Measurements from ENCODE around the gene TRABD2B.

Gene TRABD2B

DNA sequence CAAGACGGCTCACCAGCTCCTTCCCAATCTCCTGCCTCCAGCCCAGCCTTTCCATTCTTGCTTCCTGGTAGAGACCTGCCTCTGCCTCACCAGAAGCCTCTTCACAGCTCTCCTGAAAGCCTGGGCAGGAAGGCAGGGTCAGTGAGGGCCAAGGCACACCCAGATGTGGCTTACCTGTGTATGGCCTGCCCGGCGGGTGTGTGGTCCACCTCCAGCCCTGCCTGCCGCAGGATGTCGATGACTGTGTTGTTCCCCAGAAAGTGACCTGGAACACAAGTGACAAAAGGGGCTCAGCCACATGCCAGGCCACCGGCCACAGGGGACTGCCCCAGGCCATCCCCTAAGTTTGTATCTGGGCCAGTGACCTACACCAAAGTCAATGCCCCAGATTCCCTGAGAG, 218.9 kb downstream of the TRABD2B start:
- Histone ChIP-seq H3K4me1 (ENCODE audit: control insufficient read depth, insufficient read depth, low read length) (no peaks in the 10 kb centered on the region), H3K36me3 (ENCODE audit: control insufficient read depth in 2 of 2, insufficient read depth in 1 of 2, low read length in 2 of 2) (peaks cover 0 to 3% of the 10 kb centered on the region in 2 experiments; a peak in 1 of 3 replicates), H3K4me3 (ENCODE audit: low read depth, low read length) (no peak overlapping the region), H3K27ac (ENCODE audit: extremely low read depth, low read depth, low read length) (no peak overlapping the region), H3K9me3 (ENCODE audit: control insufficient read depth, insufficient read depth, low read depth, low read length) (no peaks in the 10 kb centered on the region)
- ChIA-PET CTCF (interaction anchor here (0.7 kb wide), 1 partner anchor 55 kb away, joined by 3 read pairs; no protein-coding TSS in a partner anchor), POLR2A (no interaction called here)
- TF ChIP-seq ZBTB26 (tag by site-specific recombination; optimal IDR thresholded peaks at IDR 0.05): no peak

DNA sequence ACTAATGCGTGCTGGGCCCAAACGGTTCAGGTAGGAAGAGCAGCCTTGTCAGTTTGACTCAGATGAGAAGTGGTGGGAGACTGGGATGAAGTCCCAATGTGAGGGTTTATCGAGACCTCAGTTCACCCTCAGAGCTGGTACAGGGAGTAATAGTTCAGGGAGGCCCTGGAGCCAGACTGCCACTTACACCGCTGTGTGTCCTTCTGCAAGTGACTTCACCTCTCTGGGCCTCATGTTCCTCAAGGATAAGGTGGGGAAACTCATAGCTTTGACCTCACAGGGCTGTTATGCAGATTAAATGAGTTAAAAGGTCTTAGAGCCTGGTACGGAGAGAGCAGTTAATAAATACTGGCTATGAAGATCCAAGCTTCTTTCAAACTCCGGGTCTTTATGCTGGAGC, 219.9 kb downstream of the TRABD2B start:
- Histone ChIP-seq H3K4me1 (ENCODE audit: control insufficient read depth, insufficient read depth, low read length) (no peaks in the 10 kb centered on the region), H3K27ac (ENCODE audit: extremely low read depth, low read depth, low read length) (no peak overlapping the region), H3K4me3 (ENCODE audit: low read depth, low read length) (no peak overlapping the region), H3K36me3 (ENCODE audit: control insufficient read depth in 2 of 2, insufficient read depth in 1 of 2, low read length in 2 of 2) (peaks cover 0 to 3% of the 10 kb centered on the region in 2 experiments; a peak in 1 of 3 replicates), H3K9me3 (ENCODE audit: control insufficient read depth, insufficient read depth, low read depth, low read length) (no peaks in the 10 kb centered on the region)
- CTCF ChIA-PET: interaction anchor here (0.7 kb wide), 1 partner anchor 9 kb away, joined by 3 read pairs; no protein-coding TSS in a partner anchor
- POLR2A ChIA-PET: no interaction called here
- TF ChIP-seq ZNF426 (tag by site-specific recombination; IDR thresholded peaks at IDR 0.05): no peak
- TF ChIP-seq ZFP37 (tag by site-specific recombination; IDR thresholded peaks at IDR 0.05): no peak
- no peak for TF ChIP-seq ZBTB6 (tag by site-specific recombination; IDR thresholded peaks at IDR 0.05)
- TF ChIP-seq SETDB1 (IDR thresholded peaks at IDR 0.05; ENCODE audit: insufficient read length, low read length): no peak
- no peak for TF ChIP-seq ZNF768 (tag by site-specific recombination; IDR thresholded peaks at IDR 0.05)
- no peak for TF ChIP-seq ZNF518A (tag by site-specific recombination; conservative IDR thresholded peaks at IDR 0.05; ENCODE audit: low read depth)
- TF ChIP-seq, protein P1, sequence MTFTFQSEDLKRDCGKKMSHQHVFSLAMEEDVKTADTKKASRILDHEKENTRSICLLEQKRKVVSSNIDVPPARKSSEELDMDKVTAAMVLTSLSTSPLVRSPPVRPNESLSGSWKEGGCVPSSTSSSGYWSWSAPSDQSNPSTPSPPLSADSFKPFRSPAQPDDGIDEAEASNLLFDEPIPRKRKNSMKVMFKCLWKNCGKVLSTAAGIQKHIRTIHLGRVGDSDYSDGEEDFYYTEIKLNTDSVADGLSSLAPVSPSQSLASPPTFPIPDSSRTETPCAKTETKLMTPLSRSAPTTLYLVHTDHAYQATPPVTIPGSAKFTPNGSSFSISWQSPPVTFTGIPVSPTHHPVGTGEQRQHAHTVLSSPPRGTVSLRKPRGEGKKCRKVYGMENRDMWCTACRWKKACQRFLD (tag by site-specific recombination; IDR thresholded peaks at IDR 0.05): no peak
- TF ChIP-seq ZNF423 (tag by site-specific recombination; IDR thresholded peaks at IDR 0.05): no peak
- no peak for TF ChIP-seq ZNF654 (tag by site-specific recombination; IDR thresholded peaks at IDR 0.05; ENCODE audit: low read depth)
- TF ChIP-seq, protein P2, sequence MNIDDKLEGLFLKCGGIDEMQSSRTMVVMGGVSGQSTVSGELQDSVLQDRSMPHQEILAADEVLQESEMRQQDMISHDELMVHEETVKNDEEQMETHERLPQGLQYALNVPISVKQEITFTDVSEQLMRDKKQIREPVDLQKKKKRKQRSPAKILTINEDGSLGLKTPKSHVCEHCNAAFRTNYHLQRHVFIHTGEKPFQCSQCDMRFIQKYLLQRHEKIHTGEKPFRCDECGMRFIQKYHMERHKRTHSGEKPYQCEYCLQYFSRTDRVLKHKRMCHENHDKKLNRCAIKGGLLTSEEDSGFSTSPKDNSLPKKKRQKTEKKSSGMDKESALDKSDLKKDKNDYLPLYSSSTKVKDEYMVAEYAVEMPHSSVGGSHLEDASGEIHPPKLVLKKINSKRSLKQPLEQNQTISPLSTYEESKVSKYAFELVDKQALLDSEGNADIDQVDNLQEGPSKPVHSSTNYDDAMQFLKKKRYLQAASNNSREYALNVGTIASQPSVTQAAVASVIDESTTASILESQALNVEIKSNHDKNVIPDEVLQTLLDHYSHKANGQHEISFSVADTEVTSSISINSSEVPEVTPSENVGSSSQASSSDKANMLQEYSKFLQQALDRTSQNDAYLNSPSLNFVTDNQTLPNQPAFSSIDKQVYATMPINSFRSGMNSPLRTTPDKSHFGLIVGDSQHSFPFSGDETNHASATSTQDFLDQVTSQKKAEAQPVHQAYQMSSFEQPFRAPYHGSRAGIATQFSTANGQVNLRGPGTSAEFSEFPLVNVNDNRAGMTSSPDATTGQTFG (tag by site-specific recombination; IDR thresholded peaks at IDR 0.05; ENCODE audit: borderline replicate concordance): no peak
- no peak for TF ChIP-seq ELK4 (IDR thresholded peaks at IDR 0.05; ENCODE audit: borderline replicate concordance, low read depth, low read length)
- no peak for TF ChIP-seq ZNF398 (tag by site-specific recombination; IDR thresholded peaks at IDR 0.05)
- no peak for TF ChIP-seq KLF17 (tag by site-specific recombination; IDR thresholded peaks at IDR 0.05)
- TF ChIP-seq, protein P3, sequence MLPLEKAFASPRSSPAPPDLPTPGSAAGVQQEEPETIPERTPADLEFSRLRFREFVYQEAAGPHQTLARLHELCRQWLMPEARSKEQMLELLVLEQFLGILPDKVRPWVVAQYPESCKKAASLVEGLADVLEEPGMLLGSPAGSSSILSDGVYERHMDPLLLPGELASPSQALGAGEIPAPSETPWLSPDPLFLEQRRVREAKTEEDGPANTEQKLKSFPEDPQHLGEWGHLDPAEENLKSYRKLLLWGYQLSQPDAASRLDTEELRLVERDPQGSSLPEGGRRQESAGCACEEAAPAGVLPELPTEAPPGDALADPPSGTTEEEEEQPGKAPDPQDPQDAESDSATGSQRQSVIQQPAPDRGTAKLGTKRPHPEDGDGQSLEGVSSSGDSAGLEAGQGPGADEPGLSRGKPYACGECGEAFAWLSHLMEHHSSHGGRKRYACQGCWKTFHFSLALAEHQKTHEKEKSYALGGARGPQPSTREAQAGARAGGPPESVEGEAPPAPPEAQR (tag by site-specific recombination; IDR thresholded peaks at IDR 0.05): no peak
- TF ChIP-seq REPIN1 (tag by site-specific recombination; IDR thresholded peaks at IDR 0.05; ENCODE audit: low read depth): no peak
